HepG2 (cell line): Measurements from ENCODE around the gene UBE2M. TPM values are rescaled to one million over a fixed set of nuclear protein-coding genes. Genes with fewer than 3 reads are reported as not detected.

ENCODE experiments used
- BCL3 ChIP-seq: sonication (generic); formaldehyde crosslinking; IDR thresholded peaks from 2 replicates; pipeline ENCODE4 v1.5.1; 2020; ENCODE audit warnings: mild to moderate bottlenecking, missing genetic modification reagents, moderate library complexity
- CBX2 ChIP-seq, 2 experiments: fragments of 200-600 bp in 1 of 2; sonication (generic); formaldehyde crosslinking in 1 of 2; IDR thresholded peaks; 2 replicates each; pipeline versions ENCODE4 v1.7.0 to v1.8.1; 2018 to 2022; ENCODE audit warnings: low read depth in 2 of 2, low read length in 1 of 2, mild to moderate bottlenecking in 1 of 2, missing genetic modification reagents in 1 of 2
- CREBL2 ChIP-seq: sonication (generic); formaldehyde crosslinking; IDR thresholded peaks from 2 replicates; pipeline ENCODE4 v1.8.1; 2023; ENCODE audit warnings: missing genetic modification reagents, mild to moderate bottlenecking, borderline replicate concordance
- CSRNP1 ChIP-seq: sonication (generic); formaldehyde crosslinking; IDR thresholded peaks from 2 replicates; pipeline ENCODE4 v1.8.1; 2023; ENCODE audit warnings: mild to moderate bottlenecking, missing genetic modification reagents
- ISX ChIP-seq: sonication (generic); formaldehyde crosslinking; conservative IDR thresholded peaks from 2 replicates; pipeline ENCODE4 v1.5.0; 2020; ENCODE audit warnings: missing genetic modification reagents
- JUND ChIP-seq: sonication (generic); formaldehyde crosslinking; IDR thresholded peaks from 2 replicates; pipeline ENCODE4 v1.8.0; 2022; ENCODE audit warnings: mild to moderate bottlenecking, missing genetic modification reagents
- NFE2L1 ChIP-seq: sonication (generic); formaldehyde crosslinking; IDR thresholded peaks from 2 replicates; pipeline ENCODE4 v1.4.0; 2020; ENCODE audit warnings: missing genetic modification reagents, mild to moderate bottlenecking, borderline replicate concordance
- NRL ChIP-seq: sonication (generic); formaldehyde crosslinking; IDR thresholded peaks from 2 replicates; pipeline ENCODE4 v1.5.0; 2020; ENCODE audit warnings: missing genetic modification reagents, mild to moderate bottlenecking, moderate library complexity, borderline replicate concordance
- PHF8 ChIP-seq: sonication (generic); formaldehyde crosslinking; IDR thresholded peaks from 2 replicates; pipeline ENCODE4 v1.5.0; 2020; ENCODE audit warnings: missing genetic modification reagents
- SCMH1 ChIP-seq: sonication (generic); formaldehyde crosslinking; IDR thresholded peaks from 2 replicates; pipeline ENCODE4 v1.9.0; 2021; ENCODE audit warnings: missing genetic modification reagents, mild to moderate bottlenecking, borderline replicate concordance
- ZFP62 ChIP-seq: sonication (generic); formaldehyde crosslinking; IDR thresholded peaks from 2 replicates; pipeline ENCODE4 v1.4.0; 2020; ENCODE audit warnings: missing genetic modification reagents
- ZNF256 ChIP-seq: sonication (generic); formaldehyde crosslinking; conservative IDR thresholded peaks from 2 replicates; pipeline ENCODE4 v1.4.0; 2020; ENCODE audit warnings: missing genetic modification reagents
- ZNF780A ChIP-seq: sonication (generic); formaldehyde crosslinking; IDR thresholded peaks from 2 replicates; pipeline ENCODE4 v1.8.0; 2022; ENCODE audit warnings: mild to moderate bottlenecking, missing genetic modification reagents, moderate library complexity
- ZNF782 ChIP-seq: sonication (generic); formaldehyde crosslinking; IDR thresholded peaks from 2 replicates; pipeline ENCODE4 v1.4.0; 2020; ENCODE audit warnings: missing genetic modification reagents, mild to moderate bottlenecking, borderline replicate concordance
- polyA plus RNA-seq, 8 experiments: library from polyadenylated mRNA; depleted of rRNA in 3 of 8; stranded (reverse) in 7 of 8; unstranded in 1 of 8; fragments of >200 nt; fragmentation: Illumina TruSeq in 4 of 8; extraction: Trizol in 4 of 8; gene quantifications; 2 replicates each; pipeline versions ENCODE4 v1.2.1 to v1.2.3, GENCODE V29; 2011 to 2016; ENCODE audit warnings: low read depth in 4 of 8, missing spikeins in 1 of 8, mixed read lengths in 1 of 8; ENCODE audit not compliant: insufficient read depth in 1 of 8
- total RNA-seq, 5 experiments: library from RNA; depleted of rRNA; stranded (reverse); fragments of >200 nt; fragmentation: Illumina TruSeq; extraction: Trizol; gene quantifications; 2 replicates each; pipeline ENCODE4 v1.2.3, GENCODE V29; 2016; ENCODE audit warnings: low read depth in 1 of 5
- TF ChIP-seq, protein P1 (sequence below): sonication (generic); formaldehyde crosslinking; IDR thresholded peaks from 2 replicates; pipeline ENCODE4 v1.4.0; 2020; ENCODE audit warnings: missing genetic modification reagents, borderline replicate concordance
- TF ChIP-seq, protein P2 (sequence below): sonication (generic); formaldehyde crosslinking; IDR thresholded peaks from 2 replicates; pipeline ENCODE4 v1.8.0; 2022; ENCODE audit warnings: missing genetic modification reagents, mild to moderate bottlenecking, borderline replicate concordance

UBE2M gene
- total and polyA plus RNA-seq, 2 of the 13 experiments (the other 11 are each of a cell fraction or from before 2014, with no cell fraction given), result 36.2 to 50.3 TPM

GRCh38 chr19:58519355-58520256 is 38.8 kb downstream of the UBE2M start, which contains the start of gene ZBTB45 (continued):
- TF ChIP-seq CREBL2 (CRISPR knock-in tag) (peak; percentile 89; the same call in 1 of the 2 replicates), ZNF780A (CRISPR knock-in tag) (peak; percentile 77), BCL3 (peak; percentile 96; the same call in 1 of the 2 replicates), CSRNP1 (CRISPR knock-in tag) (no peak; the same call in 1 of the 2 replicates), NRL (CRISPR knock-in tag) (peak; percentile 94; the same call in 1 of the 2 replicates), ZNF782 (CRISPR knock-in tag) (no peak), NFE2L1 (CRISPR knock-in tag) (peak; percentile 70; the same call in 1 of the 2 replicates), PHF8 (peak; percentile 98), JUND (0 out of 2 replicates have a peak, but pooled peaks have one; percentile 59), SCMH1 (no peak), ZNF256 (CRISPR knock-in tag) (peak; percentile 89; the same call in 1 of the 2 replicates), CBX2 (IDR thresholded peaks at IDR 0.05; ENCODE audit: low read depth, low read length) (no peak), CBX2 (CRISPR knock-in tag; IDR thresholded peaks at IDR 0.05; ENCODE audit: low read depth) (0 out of 2 replicates have a peak, but pooled peaks have one; percentile 63), ZFP62 (CRISPR knock-in tag) (no peak), ISX (0 out of 2 replicates have a peak, but pooled peaks have one; percentile 16)
- TF ChIP-seq, protein P1, sequence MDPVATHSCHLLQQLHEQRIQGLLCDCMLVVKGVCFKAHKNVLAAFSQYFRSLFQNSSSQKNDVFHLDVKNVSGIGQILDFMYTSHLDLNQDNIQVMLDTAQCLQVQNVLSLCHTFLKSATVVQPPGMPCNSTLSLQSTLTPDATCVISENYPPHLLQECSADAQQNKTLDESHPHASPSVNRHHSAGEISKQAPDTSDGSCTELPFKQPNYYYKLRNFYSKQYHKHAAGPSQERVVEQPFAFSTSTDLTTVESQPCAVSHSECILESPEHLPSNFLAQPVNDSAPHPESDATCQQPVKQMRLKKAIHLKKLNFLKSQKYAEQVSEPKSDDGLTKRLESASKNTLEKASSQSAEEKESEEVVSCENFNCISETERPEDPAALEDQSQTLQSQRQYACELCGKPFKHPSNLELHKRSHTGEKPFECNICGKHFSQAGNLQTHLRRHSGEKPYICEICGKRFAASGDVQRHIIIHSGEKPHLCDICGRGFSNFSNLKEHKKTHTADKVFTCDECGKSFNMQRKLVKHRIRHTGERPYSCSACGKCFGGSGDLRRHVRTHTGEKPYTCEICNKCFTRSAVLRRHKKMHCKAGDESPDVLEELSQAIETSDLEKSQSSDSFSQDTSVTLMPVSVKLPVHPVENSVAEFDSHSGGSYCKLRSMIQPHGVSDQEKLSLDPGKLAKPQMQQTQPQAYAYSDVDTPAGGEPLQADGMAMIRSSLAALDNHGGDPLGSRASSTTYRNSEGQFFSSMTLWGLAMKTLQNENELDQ (CRISPR knock-in tag), result peak; percentile 51; the same call in 1 of the 2 replicates
- TF ChIP-seq, protein P2, sequence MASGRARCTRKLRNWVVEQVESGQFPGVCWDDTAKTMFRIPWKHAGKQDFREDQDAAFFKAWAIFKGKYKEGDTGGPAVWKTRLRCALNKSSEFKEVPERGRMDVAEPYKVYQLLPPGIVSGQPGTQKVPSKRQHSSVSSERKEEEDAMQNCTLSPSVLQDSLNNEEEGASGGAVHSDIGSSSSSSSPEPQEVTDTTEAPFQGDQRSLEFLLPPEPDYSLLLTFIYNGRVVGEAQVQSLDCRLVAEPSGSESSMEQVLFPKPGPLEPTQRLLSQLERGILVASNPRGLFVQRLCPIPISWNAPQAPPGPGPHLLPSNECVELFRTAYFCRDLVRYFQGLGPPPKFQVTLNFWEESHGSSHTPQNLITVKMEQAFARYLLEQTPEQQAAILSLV, result no peak; the same call in 1 of the 2 replicates
